Effector memory CD4-positive, alpha-beta T cell (primary cell): Measurements from ENCODE around the gene CNOT2.

ENCODE experiments used
- DNase-seq, 3 donors: peaks; one replicate each; pipeline ENCODE4 v3.0.0-alpha.2; 2020
- H3K27ac ChIP-seq: 2 replicates; pipeline ENCODE4 v1.7.0; 2013; ENCODE audit warnings: mild to moderate bottlenecking, low read length, moderate library complexity; ENCODE audit not compliant: insufficient read depth, poor library complexity, severe bottlenecking
- H3K27me3 ChIP-seq: replicated peaks from 2 replicates; pipeline ENCODE4 v1.7.0; 2013; ENCODE audit warnings: mild to moderate bottlenecking, low read length; ENCODE audit not compliant: insufficient read depth, control insufficient read depth, poor library complexity, severe bottlenecking
- H3K36me3 ChIP-seq: 2 replicates; pipeline ENCODE4 v1.7.0; 2013; ENCODE audit warnings: mild to moderate bottlenecking, low read length, moderate library complexity; ENCODE audit not compliant: control insufficient read depth, insufficient read depth
- H3K4me1 ChIP-seq: 2 replicates; pipeline ENCODE4 v1.7.0; 2013; ENCODE audit warnings: low read length, mild to moderate bottlenecking; ENCODE audit not compliant: control insufficient read depth, insufficient read depth, poor library complexity, severe bottlenecking
- H3K4me3 ChIP-seq: 2 replicates; pipeline ENCODE4 v1.7.0; 2013; ENCODE audit warnings: low read length, low read depth, mild to moderate bottlenecking; ENCODE audit not compliant: insufficient read depth, poor library complexity, severe bottlenecking
- H3K9me3 ChIP-seq: 2 replicates; pipeline ENCODE4 v1.7.0; 2013; ENCODE audit warnings: mild to moderate bottlenecking, low read length, moderate library complexity; ENCODE audit not compliant: control insufficient read depth

CNOT2 gene

GRCh38 chr12:70359458-70360197, 116.4 kb downstream of the CNOT2 start:
- H3K4me1 ChIP-seq, result no peaks in the 10 kb centered on the region
- no peak overlapping the region for H3K4me3 ChIP-seq
- H3K27me3 ChIP-seq, result no peaks in the 10 kb centered on the region
- no peak for DNase-seq
- no peaks in the 10 kb centered on the region for H3K9me3 ChIP-seq
- no peak overlapping the region for H3K27ac ChIP-seq
- no peaks in the 10 kb centered on the region for H3K36me3 ChIP-seq

GRCh38 chr12:70360218-70360617, 117.0 kb downstream of the CNOT2 start:
- peaks cover 3% of the 10 kb centered on the region for H3K4me1 ChIP-seq
- H3K4me3 ChIP-seq, result no peak overlapping the region
- H3K27me3 ChIP-seq, result no peaks in the 10 kb centered on the region
- no peaks in the 10 kb centered on the region for H3K9me3 ChIP-seq
- DNase-seq, result no peak
- H3K27ac ChIP-seq, result no peak overlapping the region
- H3K36me3 ChIP-seq, result no peaks in the 10 kb centered on the region

- peaks cover 5% of the 10 kb centered on the region for H3K27me3 ChIP-seq
- no peak for DNase-seq
- H3K4me3 ChIP-seq, result peak overlapping the region; percentile 63
Observed at GRCh38 chr12:70364695-70365397, 121.6 kb downstream of the CNOT2 start.

DNA sequence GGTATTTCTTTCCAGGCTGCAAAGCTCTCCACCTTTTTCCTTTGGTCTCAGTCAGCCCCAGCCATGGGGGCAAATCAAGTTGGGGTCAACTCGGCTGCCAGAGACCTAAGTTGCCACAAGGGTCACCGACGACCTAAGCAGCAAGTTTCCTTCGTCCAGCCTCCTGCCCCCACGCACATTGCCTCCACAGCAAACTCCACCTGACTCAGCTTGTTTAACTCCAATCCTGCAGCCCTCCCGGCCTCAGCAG, 122.1 kb downstream of the CNOT2 start:
- H3K27ac ChIP-seq, result no peak overlapping the region
- no peaks in the 10 kb centered on the region for H3K36me3 ChIP-seq
- no peak for DNase-seq
- peaks cover 5% of the 10 kb centered on the region for H3K27me3 ChIP-seq
- H3K9me3 ChIP-seq, result no peaks in the 10 kb centered on the region
- H3K4me3 ChIP-seq, result peak overlapping the region; percentile 63
- H3K4me1 ChIP-seq, result peaks cover 18% of the 10 kb centered on the region

More at GRCh38 chr12:70364695-70365397, 121.6 kb downstream of the CNOT2 start:
- Histone ChIP-seq H3K36me3 (no peaks in the 10 kb centered on the region), H3K4me1 (peaks cover 18% of the 10 kb centered on the region), H3K9me3 (no peaks in the 10 kb centered on the region), H3K27ac (no peak overlapping the region)

DNA sequence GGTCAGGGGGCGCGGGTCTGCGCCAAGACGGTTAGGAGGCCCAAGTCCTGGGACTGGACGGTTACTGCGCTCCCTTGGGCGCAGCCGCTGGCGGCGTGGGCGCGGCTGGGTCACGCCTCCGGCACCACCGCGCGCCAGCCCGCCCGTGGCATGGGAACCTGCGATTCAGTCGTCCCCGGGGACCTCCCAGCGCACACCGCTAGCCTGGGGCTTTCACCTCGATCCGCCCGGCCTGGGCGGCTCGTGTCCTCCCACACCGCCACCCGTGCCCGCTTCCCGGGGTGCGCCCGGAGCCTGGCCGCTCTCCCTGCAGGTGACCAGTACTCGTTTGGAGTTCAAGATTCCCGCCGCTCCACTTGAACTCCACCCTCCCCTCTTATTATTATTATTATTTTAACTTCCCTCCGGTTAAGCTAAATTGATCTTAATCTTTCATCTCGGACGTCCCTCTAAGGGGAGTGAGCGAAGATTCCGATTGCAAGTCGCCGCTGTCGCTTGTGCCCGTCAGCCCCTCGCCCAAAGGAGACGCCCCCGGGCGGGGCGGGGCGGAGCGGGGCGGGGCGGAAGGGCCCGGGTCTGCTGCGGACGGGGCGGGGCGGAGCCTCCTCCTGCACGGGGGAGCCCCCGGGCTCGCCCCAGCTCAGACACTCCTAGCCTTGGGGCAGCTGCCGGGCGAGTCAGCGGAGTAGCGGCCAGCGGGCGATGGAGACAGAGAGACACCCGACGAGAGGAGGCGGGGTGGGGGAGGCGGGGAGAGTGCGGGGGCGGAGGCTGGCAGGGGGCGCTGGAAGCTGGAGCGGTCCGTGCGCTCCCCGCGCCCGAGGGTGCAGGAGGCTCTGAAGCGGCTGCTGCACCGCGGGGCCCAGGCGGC, 122.7 kb downstream of the CNOT2 start, which contains the start of gene KCNMB4:
Gene KCNMB4 (plus strand): TSS at position 643 of the 871 bp plus-strand sequence. CDS start 445 bp downstream, outside the sequence.
- H3K4me3 ChIP-seq, result peak within 1 kb of the TSS; percentile 63
- peaks cover 18% of the 10 kb centered on the region for H3K4me1 ChIP-seq
- H3K27ac ChIP-seq, result peak within 1 kb of the TSS; percentile 37
- no peaks in the 10 kb centered on the region for H3K36me3 ChIP-seq
- H3K9me3 ChIP-seq, result no peaks in the 10 kb centered on the region
- DNase-seq, result peak; percentile 50 to 66 (median 63)
- peaks cover 5% of the 10 kb centered on the region for H3K27me3 ChIP-seq

DNA sequence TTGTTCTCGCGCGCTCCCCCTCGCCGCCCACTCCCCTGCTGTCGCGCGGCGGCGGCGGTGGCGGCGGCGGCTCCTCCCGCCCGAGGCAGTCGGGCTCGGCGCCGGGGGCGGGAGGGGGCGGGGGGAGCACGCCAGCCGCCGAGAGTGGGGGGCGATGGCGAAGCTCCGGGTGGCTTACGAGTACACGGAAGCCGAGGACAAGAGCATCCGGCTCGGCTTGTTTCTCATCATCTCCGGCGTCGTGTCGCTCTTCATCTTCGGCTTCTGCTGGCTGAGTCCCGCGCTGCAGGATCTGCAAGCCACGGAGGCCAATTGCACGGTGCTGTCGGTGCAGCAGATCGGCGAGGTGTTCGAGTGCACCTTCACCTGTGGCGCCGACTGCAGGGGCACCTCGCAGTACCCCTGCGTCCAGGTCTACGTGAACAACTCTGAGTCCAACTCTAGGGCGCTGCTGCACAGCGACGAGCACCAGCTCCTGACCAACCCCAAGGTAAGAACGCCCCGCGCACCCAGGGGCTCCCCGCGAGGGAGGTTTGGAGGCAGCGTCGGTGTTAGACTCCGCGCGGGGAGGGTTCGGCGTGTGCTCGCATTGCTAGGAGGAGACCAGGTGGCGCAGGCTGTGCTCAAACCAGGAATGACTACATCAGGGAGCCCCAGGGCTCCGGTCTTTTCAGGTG, 123.5 kb downstream of the CNOT2 start:
- H3K27me3 ChIP-seq, result peaks cover 5% of the 10 kb centered on the region
- H3K27ac ChIP-seq, result peak overlapping the region; percentile 37

GRCh38 chr12:70367258-70368141, 124.3 kb downstream of the CNOT2 start:
- Histone ChIP-seq H3K4me3 (peak overlapping the region; percentile 61), H3K4me1 (peaks cover 18% of the 10 kb centered on the region), H3K9me3 (no peaks in the 10 kb centered on the region), H3K27ac (peak overlapping the region; percentile 37), H3K27me3 (peaks cover 5% of the 10 kb centered on the region), H3K36me3 (no peaks in the 10 kb centered on the region)
- no peak for DNase-seq

More for the DNA sequence above, 123.5 kb downstream of the CNOT2 start:
- H3K9me3 ChIP-seq, result no peaks in the 10 kb centered on the region
- peak overlapping the region; percentile 61 for H3K4me3 ChIP-seq
- H3K4me1 ChIP-seq, result peaks cover 18% of the 10 kb centered on the region
- DNase-seq, result peak; percentile 18 to 47 (median 44)
- H3K36me3 ChIP-seq, result no peaks in the 10 kb centered on the region

DNA sequence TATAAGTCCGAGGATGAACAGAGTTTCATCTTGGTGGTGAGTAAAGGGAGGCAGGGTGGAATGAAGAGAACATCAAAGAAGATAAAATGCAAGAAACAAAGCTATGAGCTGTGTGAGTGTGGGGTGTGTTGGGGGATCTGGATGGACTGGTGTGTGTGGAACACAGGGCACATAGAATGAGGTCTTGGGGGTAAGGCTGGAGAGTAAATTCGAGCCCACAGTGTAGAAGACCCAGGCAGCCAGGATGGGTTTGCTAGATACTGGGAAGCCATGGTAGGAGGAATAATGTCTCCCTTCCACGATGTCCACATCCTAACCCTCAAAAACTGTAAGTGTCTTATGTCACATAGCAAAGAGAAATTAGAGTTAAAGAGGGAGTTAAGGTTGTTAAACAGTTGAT, 129.6 kb downstream of the CNOT2 start:
- Histone ChIP-seq H3K4me3 (no peak overlapping the region), H3K27ac (no peak overlapping the region), H3K4me1 (no peaks in the 10 kb centered on the region), H3K27me3 (peaks cover under 1% of the 10 kb centered on the region), H3K9me3 (no peaks in the 10 kb centered on the region), H3K36me3 (no peaks in the 10 kb centered on the region)
- DNase-seq, result no peak

- Histone ChIP-seq H3K9me3 (no peaks in the 10 kb centered on the region), H3K4me1 (no peaks in the 10 kb centered on the region), H3K36me3 (no peaks in the 10 kb centered on the region), H3K27me3 (no peaks in the 10 kb centered on the region), H3K4me3 (no peak overlapping the region), H3K27ac (no peak overlapping the region)
- no peak for DNase-seq
Observed at GRCh38 chr12:70379846-70380245, 136.6 kb downstream of the CNOT2 start.
